Adipose tissue (tissue), 3 donors: Measurements from ENCODE around the gene TBC1D22A. TPM values are rescaled to one million over a fixed set of nuclear protein-coding genes. Genes with fewer than 3 reads are reported as not detected.

Source experiments
- H3K27ac ChIP-seq: one replicate; pipeline ENCODE4 v1.5.1; 2013; ENCODE audit warnings: low read depth, low read length
- WGBS, 3 donors: extraction: QIAGEN DNeasy Blood & Tissue Kit; methylation state at CpG; one replicate each; pipeline ENCODE4 v1.1.7; 2013; 5-methylcytosine and 5-hydroxymethylcytosine counted together
- polyA plus RNA-seq, 3 donors: library from polyadenylated mRNA; stranded (reverse); fragments of 200-250 nt; gene quantifications; one replicate each; pipeline ENCODE4 v1.2.3, GENCODE V29; 2013
- donor health status: healthy with polysubstance abuse.
- donor health status: Bipolar disorder and iron deficiency.
- donor health status: healthy.

Gene TBC1D22A
- polyA plus RNA-seq, 3 donors: 13.3 to 16.7 (median 15.4) TPM

GRCh38 chr22:47151064-47151463 lies 388.6 kb downstream of the TBC1D22A start:
- no peak overlapping the region for H3K27ac ChIP-seq
- 89 to 93% (median 92%) methylated on average over 19 of the region's 19 CpGs for WGBS, 3 donors

GRCh38 chr22:47151490-47151889 lies 389.0 kb downstream of the TBC1D22A start:
- no peak overlapping the region for H3K27ac ChIP-seq
- WGBS, 3 donors: 79 to 85% (median 82%) methylated on average over 10 of the region's 10 CpGs

- WGBS, 3 donors: 95 to 96% (median 95%) methylated on average over 17 of the region's 17 CpGs
- no peak overlapping the region for H3K27ac ChIP-seq
Observed at GRCh38 chr22:47152236-47152635, 389.8 kb downstream of the TBC1D22A start.

DNA sequence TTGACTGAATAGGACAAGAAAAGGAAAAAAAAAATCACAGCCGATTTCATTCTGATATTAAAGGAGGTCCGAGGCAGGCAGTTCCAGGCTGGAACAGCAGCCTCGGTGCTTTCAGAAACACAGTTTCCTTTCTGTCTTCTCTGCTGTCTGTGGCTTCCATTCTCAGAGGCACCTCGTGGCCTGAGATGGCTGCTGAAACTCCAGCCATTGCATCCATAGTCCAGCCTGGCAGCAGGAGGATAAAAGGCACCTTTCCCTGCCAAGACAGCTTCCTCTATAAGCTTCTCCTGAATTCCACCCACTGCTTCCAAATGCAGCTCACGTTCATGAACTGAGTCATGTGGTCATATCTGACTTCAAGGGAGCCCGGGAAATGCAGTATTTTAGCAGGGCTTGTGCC lies 390.5 kb downstream of the TBC1D22A start:
- WGBS, 3 donors: 67 to 72% (median 68%) methylated on average over 6 of the region's 6 CpGs
- H3K27ac ChIP-seq: no peak overlapping the region

DNA sequence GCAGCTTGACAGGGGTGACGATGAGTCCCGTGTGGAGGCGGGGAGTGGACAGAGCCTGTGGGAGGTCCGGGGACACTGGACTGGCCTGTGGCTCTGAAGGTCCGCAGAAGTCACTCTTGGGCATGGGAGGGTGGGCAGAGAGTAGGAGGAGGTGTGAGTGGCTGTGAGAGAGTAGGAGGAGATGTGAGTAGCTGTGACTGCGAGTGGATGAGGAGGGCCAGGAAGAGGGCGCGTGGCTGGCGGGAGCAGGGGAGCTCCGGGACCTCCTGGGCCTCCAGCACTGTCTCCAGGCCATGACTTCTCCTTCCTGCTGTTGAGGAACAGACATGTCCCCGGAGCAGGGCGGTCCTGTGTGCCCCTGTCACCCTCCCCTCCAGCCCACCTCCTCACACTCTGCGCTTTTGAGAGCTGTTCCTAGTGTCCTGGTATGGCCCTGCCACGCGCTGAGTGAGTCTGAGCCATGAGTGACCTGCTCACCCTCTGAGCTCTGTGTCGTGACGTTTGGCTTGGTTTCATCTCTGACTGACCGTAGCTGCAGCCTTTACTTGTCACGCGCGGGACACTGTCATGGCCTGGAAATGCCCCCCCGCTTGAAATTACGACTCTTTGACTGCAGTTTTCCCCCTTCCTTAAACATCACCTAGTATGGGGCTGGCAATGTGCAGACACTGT lies 391.5 kb downstream of the TBC1D22A start:
- no peak overlapping the region for H3K27ac ChIP-seq
- WGBS, 3 donors: 61 to 66% (median 64%) methylated on average over 23 of the region's 23 CpGs

DNA sequence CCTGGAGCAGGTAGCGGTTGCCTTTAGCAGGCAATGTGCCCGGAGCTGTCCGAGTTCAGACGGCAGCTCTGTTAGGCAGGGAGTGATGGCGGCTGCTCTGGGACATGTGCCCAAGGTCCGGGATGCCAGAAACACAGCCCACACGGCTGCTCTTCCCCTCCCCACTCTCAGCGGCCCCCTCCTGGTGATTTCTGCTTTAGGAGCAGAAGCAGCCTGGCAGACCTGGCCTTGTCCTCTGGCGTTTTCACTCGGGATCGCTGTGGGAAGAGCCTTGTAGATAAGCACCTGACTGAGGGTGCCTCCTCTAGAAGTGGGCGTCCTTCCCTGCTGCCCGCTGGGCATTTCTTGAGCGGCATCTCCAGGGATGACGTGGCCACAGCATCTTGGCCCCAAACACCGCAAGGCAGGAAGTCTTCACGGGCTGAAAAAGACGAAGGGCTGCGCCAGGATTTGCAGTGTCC lies 392.2 kb downstream of the TBC1D22A start:
- H3K27ac ChIP-seq: no peak overlapping the region
- WGBS, 3 donors: 17 to 44% (median 39%) methylated on average over 19 of the region's 19 CpGs

GRCh38 chr22:47155131-47155885 lies 392.9 kb downstream of the TBC1D22A start:
- WGBS, 3 donors: 80 to 93% (median 88%) methylated on average over 31 of the region's 31 CpGs
- H3K27ac ChIP-seq: no peak overlapping the region

DNA sequence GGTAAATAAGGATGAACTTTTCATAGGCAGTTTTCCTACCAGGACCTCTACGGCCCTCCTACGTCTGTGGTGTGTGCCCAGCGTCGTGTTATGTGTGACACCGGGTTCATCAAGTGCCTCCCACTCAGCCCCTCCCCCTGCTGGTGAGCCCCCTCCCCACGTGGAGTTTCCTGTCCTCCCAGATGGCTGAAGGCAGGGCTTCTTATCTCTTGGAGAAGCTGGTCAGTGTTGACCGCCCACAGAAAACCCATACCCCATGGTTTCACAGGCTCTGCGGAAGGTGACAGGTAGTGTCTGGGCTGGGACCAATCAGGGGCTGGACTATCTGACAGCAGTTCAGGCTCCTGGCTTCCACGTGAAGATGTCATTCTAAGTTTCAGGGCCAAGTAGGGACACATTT lies 393.5 kb downstream of the TBC1D22A start:
- 80 to 89% (median 83%) methylated on average over 9 of the region's 9 CpGs for whole genome bisulfite sequencing, 3 donors
- no peak overlapping the region for H3K27ac ChIP-seq

GRCh38 chr22:47156352-47157092 lies 394.1 kb downstream of the TBC1D22A start:
- WGBS, 3 donors: 78 to 95% (median 94%) methylated on average over 23 to 25 of the region's 25 CpGs
- H3K27ac ChIP-seq: no peak overlapping the region

DNA sequence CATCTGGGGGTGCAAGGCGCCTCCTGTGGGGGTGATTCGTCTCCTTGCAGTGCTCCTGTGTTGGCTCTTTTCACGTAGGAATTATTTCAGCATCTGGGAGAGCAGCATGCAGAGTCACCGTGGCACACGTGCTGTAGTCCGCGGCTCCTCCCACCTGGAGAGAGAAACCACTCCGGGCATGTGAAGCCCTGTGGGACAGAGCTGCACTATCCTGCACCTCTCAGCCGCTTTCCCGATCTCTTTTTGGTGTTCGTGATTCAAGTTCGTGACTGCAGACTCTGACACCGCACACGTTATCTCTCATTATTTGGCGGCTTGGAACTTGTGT lies 394.6 kb downstream of the TBC1D22A start:
- no peak overlapping the region for H3K27ac ChIP-seq
- WGBS, 3 donors: 81 to 93% (median 91%) methylated on average over 15 of the region's 15 CpGs

DNA sequence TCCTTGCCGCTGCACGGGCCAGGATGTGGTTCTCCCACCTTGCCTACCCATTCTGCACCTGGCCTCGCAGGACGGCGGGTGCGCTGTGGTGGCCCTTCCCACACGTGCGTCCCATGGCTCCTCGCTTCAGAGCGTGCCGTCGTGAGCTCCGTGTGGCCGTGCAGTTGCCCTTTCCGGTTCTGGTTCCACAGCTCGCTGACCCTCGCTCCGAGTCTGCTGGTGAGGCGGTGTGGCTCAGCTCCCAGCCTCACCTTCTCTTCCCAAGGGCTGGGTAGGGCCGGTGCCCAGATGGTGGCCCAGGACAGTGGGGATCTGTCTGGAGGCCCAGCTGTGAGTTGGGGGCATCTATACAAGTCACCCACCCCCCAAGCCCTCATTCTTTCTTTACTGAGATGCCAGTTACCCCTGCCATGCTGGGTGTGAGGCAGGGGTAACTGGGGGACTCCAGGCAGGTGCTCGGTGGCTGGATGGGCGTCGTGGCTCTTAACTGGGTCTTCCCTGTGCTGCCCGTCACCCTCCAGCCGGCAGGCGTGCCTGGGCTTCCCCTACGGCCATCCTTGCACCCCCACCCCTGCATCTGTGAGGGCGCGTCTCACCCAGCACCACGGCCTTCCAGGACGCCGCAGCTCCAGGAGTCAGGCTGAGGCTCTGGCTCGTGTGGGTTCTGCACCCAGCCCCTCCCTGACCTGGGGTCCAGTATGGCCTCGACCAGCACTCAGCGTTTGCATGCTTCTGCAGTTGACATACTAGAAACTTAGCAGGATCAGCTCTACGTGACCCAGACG lies 395.2 kb downstream of the TBC1D22A start:
- H3K27ac ChIP-seq: no peak overlapping the region
- WGBS, 3 donors: 95 to 97% (median 95%) methylated on average over 37 of the region's 37 CpGs

GRCh38 chr22:47158457-47158856 lies 396.0 kb downstream of the TBC1D22A start:
- no peak overlapping the region for H3K27ac ChIP-seq
- whole genome bisulfite sequencing, 3 donors: 89 to 94% (median 90%) methylated on average over 11 of the region's 11 CpGs

GRCh38 chr22:47159592-47159991 lies 397.1 kb downstream of the TBC1D22A start:
- H3K27ac ChIP-seq: no peak overlapping the region
- WGBS, 3 donors: 95 to 97% (median 97%) methylated on average over 4 of the region's 4 CpGs

- 93 to 96% (median 94%) methylated on average over 15 to 18 of the region's 18 CpGs for WGBS, 3 donors
- H3K27ac ChIP-seq: no peak overlapping the region
Observed at GRCh38 chr22:47160141-47160541, 397.7 kb downstream of the TBC1D22A start.

DNA sequence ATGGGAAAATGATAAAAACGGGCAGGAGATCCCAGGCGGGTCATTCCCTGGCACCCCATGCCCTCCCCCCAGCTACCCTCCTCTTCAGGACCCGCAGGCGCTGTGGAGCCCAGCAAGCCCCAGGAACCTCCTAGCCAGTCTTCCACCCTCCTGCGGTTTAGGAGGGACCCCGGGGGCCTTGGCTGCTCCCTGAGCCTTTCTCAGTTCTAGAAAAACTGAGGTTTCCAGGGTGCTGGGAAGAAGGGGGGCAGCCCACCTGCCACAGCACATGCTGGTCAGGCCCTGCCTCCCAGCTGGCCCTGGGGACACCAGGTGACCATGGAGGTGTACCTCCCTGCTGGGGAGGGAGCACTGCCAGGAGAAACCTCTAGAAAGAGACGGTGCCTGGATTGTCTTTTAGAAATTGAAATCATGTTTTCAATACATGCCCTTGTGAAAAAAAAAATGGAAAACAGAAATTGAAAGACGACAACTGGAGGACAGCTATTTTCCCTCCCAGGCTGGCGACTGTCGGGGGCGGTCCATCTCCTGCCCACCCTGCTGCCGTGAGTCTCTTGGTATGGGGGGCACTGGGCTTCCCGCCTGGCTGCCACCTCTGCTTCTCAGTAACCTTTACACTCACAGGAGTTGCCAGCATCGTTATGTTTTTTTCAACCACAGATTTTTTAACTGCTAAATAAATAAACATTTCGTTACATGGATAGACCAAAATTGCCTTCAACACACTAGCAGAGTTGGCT lies 398.5 kb downstream of the TBC1D22A start:
- no peak overlapping the region for H3K27ac ChIP-seq
- 73 to 90% (median 90%) methylated on average over 15 of the region's 15 CpGs for WGBS, 3 donors

GRCh38 chr22:47161631-47162030 lies 399.2 kb downstream of the TBC1D22A start:
- H3K27ac ChIP-seq: no peak overlapping the region
- 70 to 84% (median 79%) methylated on average over 16 to 17 of the region's 17 CpGs for WGBS, 3 donors

DNA sequence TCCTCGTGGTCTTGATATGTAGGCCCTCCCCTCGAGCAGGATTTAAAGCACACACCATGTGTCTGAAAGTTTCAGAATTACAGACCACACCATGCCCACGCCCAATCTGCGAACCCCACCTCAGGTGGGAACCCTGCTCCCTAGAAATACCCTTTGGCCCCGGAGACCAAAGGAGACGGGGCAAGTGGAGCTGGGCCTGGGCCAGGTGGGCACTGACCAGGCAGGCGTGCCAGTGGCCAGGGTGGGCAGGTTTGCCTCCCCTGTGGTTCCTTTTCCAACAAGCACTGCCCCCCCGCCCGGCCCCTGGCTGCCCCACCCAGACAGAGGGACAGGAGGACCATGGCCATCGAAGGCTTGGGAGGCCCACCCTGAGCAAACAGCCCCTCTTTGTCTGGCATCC lies 400.4 kb downstream of the TBC1D22A start:
- WGBS, 3 donors: 74 to 91% (median 84%) methylated on average over 10 of the region's 10 CpGs
- no peak overlapping the region for H3K27ac ChIP-seq

- 94 to 97% (median 96%) methylated on average over 10 of the region's 10 CpGs for WGBS, 3 donors
- no peak overlapping the region for H3K27ac ChIP-seq
Observed at GRCh38 chr22:47163481-47163855, 401.0 kb downstream of the TBC1D22A start.
